ENCODE results near the gene CACNB2. TPM values are rescaled to one million over a fixed set of nuclear protein-coding genes. Genes with fewer than 3 reads are reported as not detected.

The CACNB2 gene
- total RNA-seq, 1 donor from 2014 or later: 1.1 TPM

- no peak for DNase-seq (ENCODE audit: low spot score)
- intact Hi-C loops (cut with micrococcal nuclease): no loop called here
- Mint-ChIP-seq H3K27me3 (ENCODE audit: low read depth) (no peaks in the 10 kb centered on the region), H3K36me3 (ENCODE audit: low read depth) (no peaks in the 10 kb centered on the region), H3K9me3 (no peaks in the 10 kb centered on the region), H3K4me3 (ENCODE audit: low read depth) (no peak overlapping the region), H3K27ac (no peak overlapping the region), H3K4me1 (ENCODE audit: low read depth) (no peaks in the 10 kb centered on the region)
Observed at GRCh38 chr10:18261768-18262231, 121.6 kb downstream of the CACNB2 start.

GRCh38 chr10:18264466-18265050 lies 124.3 kb downstream of the CACNB2 start:
- Mint-ChIP-seq H3K36me3 (ENCODE audit: low read depth) (no peaks in the 10 kb centered on the region), H3K4me1 (ENCODE audit: low read depth) (no peaks in the 10 kb centered on the region), H3K4me3 (ENCODE audit: low read depth) (no peak overlapping the region), H3K27me3 (ENCODE audit: low read depth) (no peaks in the 10 kb centered on the region), H3K27ac (no peak overlapping the region), H3K9me3 (no peaks in the 10 kb centered on the region)
- intact Hi-C loops (cut with micrococcal nuclease): no loop called here
- DNase-seq (ENCODE audit: low spot score): no peak

- H3K27me3 Mint-ChIP-seq (ENCODE audit: low read depth): no peaks in the 10 kb centered on the region
- no peaks in the 10 kb centered on the region for H3K4me1 Mint-ChIP-seq (ENCODE audit: low read depth)
- no peak overlapping the region for H3K27ac Mint-ChIP-seq
- no peak for DNase-seq (ENCODE audit: low spot score)
- H3K9me3 Mint-ChIP-seq: no peaks in the 10 kb centered on the region
- H3K36me3 Mint-ChIP-seq (ENCODE audit: low read depth): no peaks in the 10 kb centered on the region
- intact Hi-C loops (cut with micrococcal nuclease): no loop called here
- no peak overlapping the region for H3K4me3 Mint-ChIP-seq (ENCODE audit: low read depth)
Observed at GRCh38 chr10:18268005-18268404, 127.8 kb downstream of the CACNB2 start.

GRCh38 chr10:18271491-18271890 lies 131.3 kb downstream of the CACNB2 start:
- intact Hi-C loops (cut with micrococcal nuclease): no loop called here
- no peaks in the 10 kb centered on the region for H3K27me3 Mint-ChIP-seq (ENCODE audit: low read depth)
- no peaks in the 10 kb centered on the region for H3K4me1 Mint-ChIP-seq (ENCODE audit: low read depth)
- no peak overlapping the region for H3K4me3 Mint-ChIP-seq (ENCODE audit: low read depth)
- H3K27ac Mint-ChIP-seq: no peak overlapping the region
- DNase-seq (ENCODE audit: low spot score): no peak
- no peaks in the 10 kb centered on the region for H3K36me3 Mint-ChIP-seq (ENCODE audit: low read depth)
- H3K9me3 Mint-ChIP-seq: no peaks in the 10 kb centered on the region

- intact Hi-C loops (cut with micrococcal nuclease): no loop called here
- Mint-ChIP-seq H3K27ac (no peak overlapping the region), H3K36me3 (ENCODE audit: low read depth) (no peaks in the 10 kb centered on the region), H3K27me3 (ENCODE audit: low read depth) (no peaks in the 10 kb centered on the region), H3K4me3 (ENCODE audit: low read depth) (no peak overlapping the region), H3K4me1 (ENCODE audit: low read depth) (no peaks in the 10 kb centered on the region), H3K9me3 (no peaks in the 10 kb centered on the region)
- no peak for DNase-seq (ENCODE audit: low spot score)
Observed at GRCh38 chr10:18273039-18273438, 132.8 kb downstream of the CACNB2 start.

GRCh38 chr10:18278181-18278580 lies 138.0 kb downstream of the CACNB2 start:
- no peaks in the 10 kb centered on the region for H3K4me1 Mint-ChIP-seq (ENCODE audit: low read depth)
- no peaks in the 10 kb centered on the region for H3K36me3 Mint-ChIP-seq (ENCODE audit: low read depth)
- intact Hi-C loops (cut with micrococcal nuclease): no loop called here
- H3K9me3 Mint-ChIP-seq: no peaks in the 10 kb centered on the region
- no peak overlapping the region for H3K4me3 Mint-ChIP-seq (ENCODE audit: low read depth)
- no peak for DNase-seq (ENCODE audit: low spot score)
- no peak overlapping the region for H3K27ac Mint-ChIP-seq
- no peaks in the 10 kb centered on the region for H3K27me3 Mint-ChIP-seq (ENCODE audit: low read depth)

GRCh38 chr10:18279173-18279572 lies 138.9 kb downstream of the CACNB2 start:
- no peak for DNase-seq (ENCODE audit: low spot score)
- no peak overlapping the region for H3K4me3 Mint-ChIP-seq (ENCODE audit: low read depth)
- H3K27me3 Mint-ChIP-seq (ENCODE audit: low read depth): no peaks in the 10 kb centered on the region
- no peaks in the 10 kb centered on the region for H3K9me3 Mint-ChIP-seq
- intact Hi-C loops (cut with micrococcal nuclease): no loop called here
- no peaks in the 10 kb centered on the region for H3K4me1 Mint-ChIP-seq (ENCODE audit: low read depth)
- H3K27ac Mint-ChIP-seq: no peak overlapping the region
- no peaks in the 10 kb centered on the region for H3K36me3 Mint-ChIP-seq (ENCODE audit: low read depth)

GRCh38 chr10:18282094-18282493 lies 141.9 kb downstream of the CACNB2 start:
- Mint-ChIP-seq H3K9me3 (no peaks in the 10 kb centered on the region), H3K27me3 (ENCODE audit: low read depth) (no peaks in the 10 kb centered on the region), H3K4me1 (ENCODE audit: low read depth) (no peaks in the 10 kb centered on the region), H3K4me3 (ENCODE audit: low read depth) (no peak overlapping the region), H3K27ac (no peak overlapping the region), H3K36me3 (ENCODE audit: low read depth) (no peaks in the 10 kb centered on the region)
- DNase-seq (ENCODE audit: low spot score): no peak
- intact Hi-C loops (cut with micrococcal nuclease): no loop called here

GRCh38 chr10:18290651-18291313 lies 150.6 kb downstream of the CACNB2 start:
- H3K27me3 Mint-ChIP-seq (ENCODE audit: low read depth): no peaks in the 10 kb centered on the region
- no peaks in the 10 kb centered on the region for H3K9me3 Mint-ChIP-seq
- H3K27ac Mint-ChIP-seq: no peak overlapping the region
- no peak for DNase-seq (ENCODE audit: low spot score)
- no peaks in the 10 kb centered on the region for H3K36me3 Mint-ChIP-seq (ENCODE audit: low read depth)
- H3K4me1 Mint-ChIP-seq (ENCODE audit: low read depth): no peaks in the 10 kb centered on the region
- H3K4me3 Mint-ChIP-seq (ENCODE audit: low read depth): no peak overlapping the region
- intact Hi-C loops (cut with micrococcal nuclease): no loop called here

GRCh38 chr10:18293536-18294510 lies 153.6 kb downstream of the CACNB2 start:
- no peak overlapping the region for H3K4me3 Mint-ChIP-seq (ENCODE audit: low read depth)
- H3K36me3 Mint-ChIP-seq (ENCODE audit: low read depth): no peaks in the 10 kb centered on the region
- no peaks in the 10 kb centered on the region for H3K4me1 Mint-ChIP-seq (ENCODE audit: low read depth)
- H3K27ac Mint-ChIP-seq: no peak overlapping the region
- no peaks in the 10 kb centered on the region for H3K27me3 Mint-ChIP-seq (ENCODE audit: low read depth)
- intact Hi-C loops (cut with micrococcal nuclease): no loop called here
- no peaks in the 10 kb centered on the region for H3K9me3 Mint-ChIP-seq
- no peak for DNase-seq (ENCODE audit: low spot score)

GRCh38 chr10:18294633-18295032 lies 154.4 kb downstream of the CACNB2 start:
- no peaks in the 10 kb centered on the region for H3K36me3 Mint-ChIP-seq (ENCODE audit: low read depth)
- no peak overlapping the region for H3K27ac Mint-ChIP-seq
- no peak overlapping the region for H3K4me3 Mint-ChIP-seq (ENCODE audit: low read depth)
- intact Hi-C loops (cut with micrococcal nuclease): no loop called here
- H3K27me3 Mint-ChIP-seq (ENCODE audit: low read depth): no peaks in the 10 kb centered on the region
- no peaks in the 10 kb centered on the region for H3K9me3 Mint-ChIP-seq
- no peaks in the 10 kb centered on the region for H3K4me1 Mint-ChIP-seq (ENCODE audit: low read depth)
- DNase-seq (ENCODE audit: low spot score): no peak

- intact Hi-C loops (cut with micrococcal nuclease): no loop called here
- DNase-seq (ENCODE audit: low spot score): no peak
- H3K4me1 Mint-ChIP-seq (ENCODE audit: low read depth): no peaks in the 10 kb centered on the region
- no peaks in the 10 kb centered on the region for H3K36me3 Mint-ChIP-seq (ENCODE audit: low read depth)
- no peaks in the 10 kb centered on the region for H3K27me3 Mint-ChIP-seq (ENCODE audit: low read depth)
- no peak overlapping the region for H3K4me3 Mint-ChIP-seq (ENCODE audit: low read depth)
- no peak overlapping the region for H3K27ac Mint-ChIP-seq
- no peaks in the 10 kb centered on the region for H3K9me3 Mint-ChIP-seq
Observed at GRCh38 chr10:18297659-18298058, 157.4 kb downstream of the CACNB2 start.

GRCh38 chr10:18298256-18298655 lies 158.0 kb downstream of the CACNB2 start:
- Mint-ChIP-seq H3K27me3 (ENCODE audit: low read depth) (no peaks in the 10 kb centered on the region), H3K4me3 (ENCODE audit: low read depth) (no peak overlapping the region), H3K9me3 (no peaks in the 10 kb centered on the region), H3K27ac (no peak overlapping the region), H3K36me3 (ENCODE audit: low read depth) (no peaks in the 10 kb centered on the region), H3K4me1 (ENCODE audit: low read depth) (no peaks in the 10 kb centered on the region)
- no peak for DNase-seq (ENCODE audit: low spot score)
- intact Hi-C loops (cut with micrococcal nuclease): no loop called here
